SK-N-SH (cell line): ENCODE measurements around the gene EVC2. TPM values are rescaled to one million over a fixed set of nuclear protein-coding genes. Genes with fewer than 3 reads are reported as not detected.

Experiments
- CTCF ChIA-PET: fragments of 300-600, 350-600 bp; formaldehyde crosslinking; extraction: SDS; loops from one replicate; lab custom pipeline; 2021; lab: Yijun Ruan, JAX
- POLR2A ChIA-PET: fragments of 350-600 bp; sonication (Branson Sonifier 250); formaldehyde crosslinking; extraction: SDS; loops from one replicate; lab custom pipeline; 2020; ENCODE audit warnings: antibody characterized with exemption, inconsistent platforms; lab: Yijun Ruan, JAX
- DNase-seq: peaks from one replicate; pipeline ENCODE4 v3.0.0; 2012
- H2AFZ ChIP-seq: fragments of 200-600 bp; sonication (generic); 2 replicates; pipeline ENCODE4 v1.8.1; 2016; ENCODE audit warnings: antibody characterized with exemption, mild to moderate bottlenecking, low read depth
- H3F3A ChIP-seq: fragments of 200-600 bp; sonication (generic); replicated peaks from 2 replicates; pipeline ENCODE3; 2016; ENCODE audit warnings: antibody characterized with exemption, mild to moderate bottlenecking; ENCODE audit not compliant: insufficient read depth
- H3K27ac ChIP-seq, 2 experiments: fragments of 200-500 bp in 1 of 2; fragments of 200-600 bp in 1 of 2; sonication (Bioruptor generic) in 1 of 2; sonication (generic), shearing (Covaris generic) in 1 of 2; 2 replicates each; pipeline versions ENCODE4 v1.5.1 to v1.6.1; 2014 to 2016; ENCODE audit warnings: low read depth in 2 of 2, inconsistent platforms in 1 of 2, low read length in 1 of 2, mild to moderate bottlenecking in 1 of 2, mixed read lengths in 1 of 2
- H3K27me3 ChIP-seq: fragments of 200-600 bp; sonication (generic), shearing (Covaris generic); 2 replicates; pipeline ENCODE4 v1.6.1; 2016; ENCODE audit warnings: mixed run types; ENCODE audit not compliant: insufficient read depth
- H3K36me3 ChIP-seq, 2 experiments: fragments of 200-500 bp in 1 of 2; fragments of 200-600 bp in 1 of 2; sonication (Bioruptor generic) in 1 of 2; sonication (generic) in 1 of 2; replicated peaks in 1 of 2; 2 replicates each; pipeline versions ENCODE3 to v1.5.1; 2014 to 2016; ENCODE audit warnings: low read length in 1 of 2, mild to moderate bottlenecking in 1 of 2; ENCODE audit not compliant: insufficient read depth in 2 of 2, control insufficient read depth in 1 of 2
- H3K4me1 ChIP-seq, 2 experiments: fragments of 200-500 bp in 1 of 2; fragments of 200-600 bp in 1 of 2; sonication (Bioruptor generic) in 1 of 2; sonication (generic), shearing (Covaris generic) in 1 of 2; 2 replicates each; pipeline versions ENCODE4 v1.5.1 to v1.6.1; 2014 to 2016; ENCODE audit warnings: low read depth in 1 of 2, low read length in 1 of 2, mixed run types in 1 of 2; ENCODE audit not compliant: insufficient read depth in 2 of 2, control insufficient read depth in 1 of 2
- H3K4me2 ChIP-seq: fragments of 200-600 bp; sonication (generic), shearing (Covaris generic); 2 replicates; pipeline ENCODE4 v1.6.1; 2017; ENCODE audit warnings: mixed run types
- H3K4me3 ChIP-seq, 2 experiments: fragments of 200-500 bp in 1 of 2; fragments of 200-600 bp in 1 of 2; sonication (Bioruptor generic) in 1 of 2; sonication (generic), shearing (Covaris generic) in 1 of 2; 2 replicates each; pipeline versions ENCODE4 v1.5.1 to v1.8.1; 2014 to 2016; ENCODE audit warnings: low read depth in 2 of 2, inconsistent platforms in 1 of 2, low read length in 1 of 2, mild to moderate bottlenecking in 1 of 2, mixed read lengths in 1 of 2, moderate library complexity in 1 of 2
- H3K79me2 ChIP-seq: fragments of 200-600 bp; sonication (generic); 2 replicates; pipeline ENCODE4 v1.8.1; 2017; ENCODE audit warnings: mild to moderate bottlenecking; ENCODE audit not compliant: insufficient read depth
- H3K9ac ChIP-seq: fragments of 200-600 bp; sonication (generic); 2 replicates; pipeline ENCODE4 v1.6.1; 2017; ENCODE audit warnings: mixed run types
- H3K9me2 ChIP-seq: fragments of 200-600 bp; sonication (generic); 2 replicates; pipeline ENCODE4 v1.6.1; 2017; ENCODE audit warnings: mixed run types
- H3K9me3 ChIP-seq: fragments of 200-600 bp; sonication (generic); 2 replicates; pipeline ENCODE4 v1.6.1; 2017; ENCODE audit warnings: mixed run types, mild to moderate bottlenecking, moderate library complexity
- H4K20me1 ChIP-seq: fragments of 200-600 bp; sonication (generic); 2 replicates; pipeline ENCODE4 v1.6.1; 2017; ENCODE audit warnings: mild to moderate bottlenecking, mixed run types; ENCODE audit not compliant: insufficient read depth
- FOXM1 ChIP-seq: IDR thresholded peaks from 2 replicates; pipeline ENCODE4 v1.4.0; 2012; ENCODE audit warnings: low read depth, mild to moderate bottlenecking
- GABPA ChIP-seq: IDR thresholded peaks from 2 replicates; pipeline ENCODE4 v1.4.0; 2012; ENCODE audit warnings: low read depth, mild to moderate bottlenecking
- JUND ChIP-seq: IDR thresholded peaks from 2 replicates; pipeline ENCODE4 v1.4.0; 2012
- MEF2A ChIP-seq: IDR thresholded peaks from 2 replicates; pipeline ENCODE4 v1.4.0; 2012; ENCODE audit warnings: low read depth, borderline replicate concordance
- MXI1 ChIP-seq: IDR thresholded peaks from 2 replicates; pipeline ENCODE4 v1.6.1; 2012; ENCODE audit warnings: mild to moderate bottlenecking, low read depth, low read length, improper control_type of control experiment
- NFIC ChIP-seq: IDR thresholded peaks from 2 replicates; pipeline ENCODE4 v1.4.0; 2012; ENCODE audit warnings: borderline replicate concordance
- NRF1 ChIP-seq: IDR thresholded peaks from 2 replicates; pipeline ENCODE4 v1.6.1; 2012; ENCODE audit warnings: low read depth, mild to moderate bottlenecking, low read length
- RCOR1 ChIP-seq: fragments of 150-350 bp; IDR thresholded peaks from 2 replicates; pipeline ENCODE4 v1.6.1; 2017; ENCODE audit warnings: antibody characterized with exemption, low read length
- SIN3A ChIP-seq: IDR thresholded peaks from 2 replicates; pipeline ENCODE4 v1.6.1; 2012; ENCODE audit warnings: low read depth, mild to moderate bottlenecking, low read length, moderate library complexity, borderline replicate concordance
- SMC3 ChIP-seq: IDR thresholded peaks from 2 replicates; pipeline ENCODE4 v1.6.1; 2012; ENCODE audit warnings: low read depth, low read length, improper control_type of control experiment
- TAF1 ChIP-seq: IDR thresholded peaks from 2 replicates; pipeline ENCODE4 v1.6.1; 2012; ENCODE audit warnings: low read depth, mild to moderate bottlenecking, low read length, moderate library complexity, borderline replicate concordance
- YY1 ChIP-seq: IDR thresholded peaks from 2 replicates; pipeline ENCODE4 v1.4.0; 2012; ENCODE audit warnings: low read depth, mild to moderate bottlenecking
- WGBS: methylation state at CpG from one replicate; pipeline ENCODE4 v1.1.6; 2017; ENCODE audit warnings: low lambda C conversion rate; 5-methylcytosine and 5-hydroxymethylcytosine counted together
- polyA plus RNA-seq, 3 experiments: library from polyadenylated mRNA; depleted of rRNA; stranded (reverse); fragments of >200 nt; gene quantifications; 2 replicates each; pipeline ENCODE4 v1.2.3, GENCODE V29; 2012
- TF ChIP-seq, protein P1 (sequence below): IDR thresholded peaks from 2 replicates; pipeline ENCODE4 v1.6.1; 2012; ENCODE audit warnings: mild to moderate bottlenecking, low read depth, low read length, moderate library complexity
- TF ChIP-seq, protein P2 (sequence below): fragments of 150-350 bp; IDR thresholded peaks from 2 replicates; pipeline ENCODE4 v1.6.1; 2016; ENCODE audit warnings: mild to moderate bottlenecking, low read depth, low read length
- TF ChIP-seq, protein P3 (sequence below): IDR thresholded peaks from 2 replicates; pipeline ENCODE4 v1.4.0; 2012; ENCODE audit warnings: low read depth
- TF ChIP-seq, protein P4 (sequence below): fragments of 150-350 bp; IDR thresholded peaks from 2 replicates; pipeline ENCODE4 v1.6.1; 2017; ENCODE audit warnings: antibody characterized with exemption, low read length, low read depth, borderline replicate concordance
- TF ChIP-seq, protein P5 (sequence below): fragments of 200-600 bp; sonication (generic); IDR thresholded peaks from 2 replicates; pipeline ENCODE4 v1.6.1; 2017; ENCODE audit warnings: antibody characterized with exemption, mild to moderate bottlenecking, moderate library complexity
- TF ChIP-seq, protein P6 (sequence below): IDR thresholded peaks from 2 replicates; pipeline ENCODE4; 2012

Gene EVC2
- polyA plus RNA-seq, 1 of the 3 experiments (the other 2 are of a cell fraction), result not detected

DNA sequence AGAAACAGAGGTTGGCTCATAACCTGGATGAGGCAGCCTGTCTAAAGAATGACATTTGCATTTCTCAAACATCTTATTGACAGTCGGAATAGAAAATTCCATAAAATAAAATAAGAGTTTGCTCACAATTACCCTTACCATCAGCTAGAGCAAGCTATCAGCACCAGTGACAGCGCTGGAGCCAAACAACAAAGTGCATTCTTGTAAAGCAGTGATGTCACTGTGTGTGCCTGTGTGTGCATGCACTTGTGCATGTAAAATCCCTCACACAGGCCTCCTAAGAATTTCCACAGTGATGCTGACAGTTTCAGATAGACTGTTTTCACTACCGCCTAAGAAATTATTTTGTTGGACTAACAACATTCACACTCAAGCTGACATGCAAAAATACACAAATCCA, 77.6 kb downstream of the EVC2 start (continued):
- TF ChIP-seq, protein P1, sequence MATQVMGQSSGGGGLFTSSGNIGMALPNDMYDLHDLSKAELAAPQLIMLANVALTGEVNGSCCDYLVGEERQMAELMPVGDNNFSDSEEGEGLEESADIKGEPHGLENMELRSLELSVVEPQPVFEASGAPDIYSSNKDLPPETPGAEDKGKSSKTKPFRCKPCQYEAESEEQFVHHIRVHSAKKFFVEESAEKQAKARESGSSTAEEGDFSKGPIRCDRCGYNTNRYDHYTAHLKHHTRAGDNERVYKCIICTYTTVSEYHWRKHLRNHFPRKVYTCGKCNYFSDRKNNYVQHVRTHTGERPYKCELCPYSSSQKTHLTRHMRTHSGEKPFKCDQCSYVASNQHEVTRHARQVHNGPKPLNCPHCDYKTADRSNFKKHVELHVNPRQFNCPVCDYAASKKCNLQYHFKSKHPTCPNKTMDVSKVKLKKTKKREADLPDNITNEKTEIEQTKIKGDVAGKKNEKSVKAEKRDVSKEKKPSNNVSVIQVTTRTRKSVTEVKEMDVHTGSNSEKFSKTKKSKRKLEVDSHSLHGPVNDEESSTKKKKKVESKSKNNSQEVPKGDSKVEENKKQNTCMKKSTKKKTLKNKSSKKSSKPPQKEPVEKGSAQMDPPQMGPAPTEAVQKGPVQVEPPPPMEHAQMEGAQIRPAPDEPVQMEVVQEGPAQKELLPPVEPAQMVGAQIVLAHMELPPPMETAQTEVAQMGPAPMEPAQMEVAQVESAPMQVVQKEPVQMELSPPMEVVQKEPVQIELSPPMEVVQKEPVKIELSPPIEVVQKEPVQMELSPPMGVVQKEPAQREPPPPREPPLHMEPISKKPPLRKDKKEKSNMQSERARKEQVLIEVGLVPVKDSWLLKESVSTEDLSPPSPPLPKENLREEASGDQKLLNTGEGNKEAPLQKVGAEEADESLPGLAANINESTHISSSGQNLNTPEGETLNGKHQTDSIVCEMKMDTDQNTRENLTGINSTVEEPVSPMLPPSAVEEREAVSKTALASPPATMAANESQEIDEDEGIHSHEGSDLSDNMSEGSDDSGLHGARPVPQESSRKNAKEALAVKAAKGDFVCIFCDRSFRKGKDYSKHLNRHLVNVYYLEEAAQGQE, result no peak
- TF ChIP-seq TAF1 (no peak), NRF1 (no peak)
- TF ChIP-seq, protein P2, sequence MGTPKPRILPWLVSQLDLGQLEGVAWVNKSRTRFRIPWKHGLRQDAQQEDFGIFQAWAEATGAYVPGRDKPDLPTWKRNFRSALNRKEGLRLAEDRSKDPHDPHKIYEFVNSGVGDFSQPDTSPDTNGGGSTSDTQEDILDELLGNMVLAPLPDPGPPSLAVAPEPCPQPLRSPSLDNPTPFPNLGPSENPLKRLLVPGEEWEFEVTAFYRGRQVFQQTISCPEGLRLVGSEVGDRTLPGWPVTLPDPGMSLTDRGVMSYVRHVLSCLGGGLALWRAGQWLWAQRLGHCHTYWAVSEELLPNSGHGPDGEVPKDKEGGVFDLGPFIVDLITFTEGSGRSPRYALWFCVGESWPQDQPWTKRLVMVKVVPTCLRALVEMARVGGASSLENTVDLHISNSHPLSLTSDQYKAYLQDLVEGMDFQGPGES, result no peak
- TF ChIP-seq, all 33 proteins: peak for 0

DNA sequence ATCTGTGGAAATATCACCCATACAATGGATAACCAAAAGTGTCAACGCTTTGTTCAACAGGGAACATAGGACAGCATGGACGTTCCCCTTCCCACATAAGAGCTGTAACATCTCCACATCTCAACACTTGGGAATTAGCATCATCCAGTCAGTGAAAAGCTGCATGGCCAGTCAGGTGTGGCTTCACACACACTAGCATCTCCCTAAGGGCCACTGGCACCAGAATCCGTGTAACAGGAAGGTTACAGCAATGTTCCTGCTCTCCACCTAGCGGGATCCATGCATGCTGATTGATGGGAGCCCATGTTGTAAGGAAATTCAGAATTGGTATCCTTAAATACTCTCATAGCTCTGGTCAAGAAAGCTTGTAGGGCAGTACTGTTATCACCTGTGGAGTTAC, 78.8 kb downstream of the EVC2 start:
- no peaks in the 10 kb centered on the region for H3K9me2 ChIP-seq
- WGBS, result 38% methylated on average over 4 of the region's 4 CpGs
- ChIA-PET CTCF (no interaction called here), POLR2A (interaction anchor here (0.5 kb wide), 1 partner anchor 9 kb away, joined by 8 read pairs; no protein-coding TSS in a partner anchor)
- H3K4me1 ChIP-seq, result no peaks in the 10 kb centered on the region
- DNase-seq, result no peak
- no peaks in the 10 kb centered on the region for H3K36me3 ChIP-seq
- H4K20me1 ChIP-seq, result no peaks in the 10 kb centered on the region
- no peaks in the 10 kb centered on the region for H3K79me2 ChIP-seq
- H3K9me3 ChIP-seq, result no peaks in the 10 kb centered on the region
- H3K4me3 ChIP-seq, result no peak overlapping the region
- no peak overlapping the region for H3K4me2 ChIP-seq
- H3F3A ChIP-seq, result no peaks in the 10 kb centered on the region
- TF ChIP-seq NFIC (no peak), SMC3 (no peak), TAF1 (no peak), GABPA (no peak), RCOR1 (no peak), SIN3A (no peak), JUND (no peak), YY1 (no peak), FOXM1 (no peak), MXI1 (no peak), MEF2A (no peak)
- TF ChIP-seq, protein P3, sequence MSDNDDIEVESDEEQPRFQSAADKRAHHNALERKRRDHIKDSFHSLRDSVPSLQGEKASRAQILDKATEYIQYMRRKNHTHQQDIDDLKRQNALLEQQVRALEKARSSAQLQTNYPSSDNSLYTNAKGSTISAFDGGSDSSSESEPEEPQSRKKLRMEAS, result no peak
- TF ChIP-seq, protein P2, result no peak
- TF ChIP-seq, protein P4, sequence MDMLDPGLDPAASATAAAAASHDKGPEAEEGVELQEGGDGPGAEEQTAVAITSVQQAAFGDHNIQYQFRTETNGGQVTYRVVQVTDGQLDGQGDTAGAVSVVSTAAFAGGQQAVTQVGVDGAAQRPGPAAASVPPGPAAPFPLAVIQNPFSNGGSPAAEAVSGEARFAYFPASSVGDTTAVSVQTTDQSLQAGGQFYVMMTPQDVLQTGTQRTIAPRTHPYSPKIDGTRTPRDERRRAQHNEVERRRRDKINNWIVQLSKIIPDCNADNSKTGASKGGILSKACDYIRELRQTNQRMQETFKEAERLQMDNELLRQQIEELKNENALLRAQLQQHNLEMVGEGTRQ, result no peak
- TF ChIP-seq, protein P5, sequence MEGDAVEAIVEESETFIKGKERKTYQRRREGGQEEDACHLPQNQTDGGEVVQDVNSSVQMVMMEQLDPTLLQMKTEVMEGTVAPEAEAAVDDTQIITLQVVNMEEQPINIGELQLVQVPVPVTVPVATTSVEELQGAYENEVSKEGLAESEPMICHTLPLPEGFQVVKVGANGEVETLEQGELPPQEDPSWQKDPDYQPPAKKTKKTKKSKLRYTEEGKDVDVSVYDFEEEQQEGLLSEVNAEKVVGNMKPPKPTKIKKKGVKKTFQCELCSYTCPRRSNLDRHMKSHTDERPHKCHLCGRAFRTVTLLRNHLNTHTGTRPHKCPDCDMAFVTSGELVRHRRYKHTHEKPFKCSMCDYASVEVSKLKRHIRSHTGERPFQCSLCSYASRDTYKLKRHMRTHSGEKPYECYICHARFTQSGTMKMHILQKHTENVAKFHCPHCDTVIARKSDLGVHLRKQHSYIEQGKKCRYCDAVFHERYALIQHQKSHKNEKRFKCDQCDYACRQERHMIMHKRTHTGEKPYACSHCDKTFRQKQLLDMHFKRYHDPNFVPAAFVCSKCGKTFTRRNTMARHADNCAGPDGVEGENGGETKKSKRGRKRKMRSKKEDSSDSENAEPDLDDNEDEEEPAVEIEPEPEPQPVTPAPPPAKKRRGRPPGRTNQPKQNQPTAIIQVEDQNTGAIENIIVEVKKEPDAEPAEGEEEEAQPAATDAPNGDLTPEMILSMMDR, result no peak
- TF ChIP-seq, protein P6, sequence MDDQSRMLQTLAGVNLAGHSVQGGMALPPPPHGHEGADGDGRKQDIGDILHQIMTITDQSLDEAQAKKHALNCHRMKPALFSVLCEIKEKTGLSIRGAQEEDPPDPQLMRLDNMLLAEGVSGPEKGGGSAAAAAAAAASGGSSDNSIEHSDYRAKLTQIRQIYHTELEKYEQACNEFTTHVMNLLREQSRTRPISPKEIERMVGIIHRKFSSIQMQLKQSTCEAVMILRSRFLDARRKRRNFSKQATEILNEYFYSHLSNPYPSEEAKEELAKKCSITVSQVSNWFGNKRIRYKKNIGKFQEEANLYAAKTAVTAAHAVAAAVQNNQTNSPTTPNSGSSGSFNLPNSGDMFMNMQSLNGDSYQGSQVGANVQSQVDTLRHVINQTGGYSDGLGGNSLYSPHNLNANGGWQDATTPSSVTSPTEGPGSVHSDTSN, result no peak
- no peak overlapping the region for H2AFZ ChIP-seq
- no peak overlapping the region for H3K9ac ChIP-seq
- no peak overlapping the region for H3K27ac ChIP-seq
- H3K27me3 ChIP-seq, result no peaks in the 10 kb centered on the region
